Astrocyte (in vitro differentiated cells and primary cell): Measurements from ENCODE around the gene DAG1.

Experiments
- EZH2 ChIP-seq: IDR thresholded peaks from 2 replicates; pipeline ENCODE4 v1.6.1; 2012; ENCODE audit warnings: mild to moderate bottlenecking, low read length, inconsistent platforms; ENCODE audit not compliant: insufficient read depth
- TF ChIP-seq, protein P1 (sequence below): IDR thresholded peaks from 2 replicates; pipeline ENCODE4 v1.5.1; 2011; ENCODE audit warnings: low read depth, mild to moderate bottlenecking, inconsistent platforms, low read length, moderate library complexity; ENCODE audit not compliant: insufficient read depth

DNA sequence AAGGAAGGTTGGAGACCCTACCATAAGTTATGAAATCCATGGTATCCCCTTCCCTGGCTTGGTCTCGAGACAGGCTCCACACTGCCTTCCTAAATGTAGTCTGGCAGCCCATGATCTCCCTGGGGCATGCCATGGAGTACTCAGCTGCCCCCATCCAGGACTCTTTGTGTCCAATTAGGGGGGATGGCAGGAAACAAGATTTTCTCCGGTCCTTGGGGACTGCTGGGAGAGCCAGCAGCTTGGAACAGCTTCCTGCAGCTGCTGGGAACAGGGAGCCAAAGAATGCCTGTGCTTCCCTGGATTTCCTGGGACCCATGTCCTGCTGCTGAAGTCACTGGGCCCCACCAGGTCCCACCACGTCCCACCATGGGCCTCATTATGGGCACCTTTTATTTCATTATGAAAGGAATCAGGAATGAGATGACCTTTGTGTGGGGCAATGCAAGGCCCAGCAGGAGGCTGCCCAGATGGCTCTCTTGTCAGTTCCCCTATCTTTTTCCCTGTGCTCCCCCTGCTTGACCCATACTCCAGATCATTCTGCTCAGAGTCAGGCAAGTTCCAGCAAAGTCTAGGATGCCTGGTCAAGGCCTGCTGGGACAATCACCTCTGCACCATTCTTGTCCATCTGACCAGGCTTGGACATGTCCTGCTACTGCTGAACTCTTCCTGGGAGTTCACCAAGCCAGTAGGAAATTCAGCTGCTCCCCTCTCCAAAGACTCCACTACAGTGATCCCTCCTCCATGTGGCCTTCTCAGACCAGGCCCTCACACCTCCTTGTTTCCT, 15.0 kb upstream of the DAG1 start:
- TF ChIP-seq, protein P1, sequence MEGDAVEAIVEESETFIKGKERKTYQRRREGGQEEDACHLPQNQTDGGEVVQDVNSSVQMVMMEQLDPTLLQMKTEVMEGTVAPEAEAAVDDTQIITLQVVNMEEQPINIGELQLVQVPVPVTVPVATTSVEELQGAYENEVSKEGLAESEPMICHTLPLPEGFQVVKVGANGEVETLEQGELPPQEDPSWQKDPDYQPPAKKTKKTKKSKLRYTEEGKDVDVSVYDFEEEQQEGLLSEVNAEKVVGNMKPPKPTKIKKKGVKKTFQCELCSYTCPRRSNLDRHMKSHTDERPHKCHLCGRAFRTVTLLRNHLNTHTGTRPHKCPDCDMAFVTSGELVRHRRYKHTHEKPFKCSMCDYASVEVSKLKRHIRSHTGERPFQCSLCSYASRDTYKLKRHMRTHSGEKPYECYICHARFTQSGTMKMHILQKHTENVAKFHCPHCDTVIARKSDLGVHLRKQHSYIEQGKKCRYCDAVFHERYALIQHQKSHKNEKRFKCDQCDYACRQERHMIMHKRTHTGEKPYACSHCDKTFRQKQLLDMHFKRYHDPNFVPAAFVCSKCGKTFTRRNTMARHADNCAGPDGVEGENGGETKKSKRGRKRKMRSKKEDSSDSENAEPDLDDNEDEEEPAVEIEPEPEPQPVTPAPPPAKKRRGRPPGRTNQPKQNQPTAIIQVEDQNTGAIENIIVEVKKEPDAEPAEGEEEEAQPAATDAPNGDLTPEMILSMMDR, result no peak
- TF ChIP-seq EZH2, result no peak
